ENCODE data around the gene BAG5. TPM values are rescaled to one million over a fixed set of nuclear protein-coding genes. Genes with fewer than 3 reads are reported as not detected.

Gene BAG5
- total and polyA plus RNA-seq, 2 of the 4 experiments (the other 2 are of a cell fraction), result 6.7 to 22.2 TPM

DNA sequence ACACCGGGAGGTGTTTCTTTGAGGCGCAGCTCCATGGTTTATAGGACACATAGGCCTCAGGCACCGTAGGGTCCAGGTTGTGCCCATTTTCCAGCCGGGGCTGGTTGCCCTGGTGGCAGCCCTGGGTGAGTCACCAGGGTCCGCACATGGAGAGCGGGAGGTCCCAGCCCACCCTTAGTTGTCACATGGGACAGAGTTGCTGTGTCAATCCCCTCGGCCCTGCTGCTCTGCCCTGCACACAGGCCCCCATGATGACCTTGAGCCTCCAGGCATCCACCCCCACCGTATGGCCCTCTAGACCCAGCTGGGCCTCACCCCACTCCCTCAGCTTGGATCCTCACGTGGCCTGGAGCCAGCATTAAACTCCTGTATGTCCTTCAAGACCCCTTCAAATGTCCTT, 25.8 kb downstream of the BAG5 start:
- no TSS peak for BruUV-seq (replicated peaks)
- Histone ChIP-seq H3K23ac (ENCODE audit: low read depth, low read length) (no peak overlapping the region), H4K20me1 (ENCODE audit: insufficient read depth, low read length) (peaks cover 5% of the 10 kb centered on the region; the same call in 1 of the 2 replicates), H3K4ac (ENCODE audit: low read depth, low read length) (no peak overlapping the region), H2AFZ (replicated peaks; ENCODE audit: low read length, poor library complexity) (no peak overlapping the region), H4K5ac (ENCODE audit: low read depth, low read length) (no peak overlapping the region), H2BK15ac (ENCODE audit: low read depth, low read length) (no peak overlapping the region), H3K14ac (replicated peaks; ENCODE audit: low read depth, low read length) (no peak overlapping the region), H3K4me1 (ENCODE audit: control insufficient read depth, insufficient read depth, low read length) (peaks cover 15% of the 10 kb centered on the region), H2BK20ac (ENCODE audit: low read depth, low read length) (no peak overlapping the region), H3K18ac (ENCODE audit: low read depth, low read length) (no peak overlapping the region), H3K27me3 (ENCODE audit: control insufficient read depth, insufficient read depth, low read length) (no peaks in the 10 kb centered on the region), H3K79me1 (ENCODE audit: low read depth in 1 of 2, low read length in 2 of 2) (peaks cover 0 to 9% of the 10 kb centered on the region in 2 experiments; a peak in 1 of 4 replicates), H2AK5ac (ENCODE audit: low read depth, low read length) (peak overlapping the region; percentile 43; the same call in 1 of the 2 replicates), H3K36me3 (ENCODE audit: control insufficient read depth, insufficient read depth, low read length) (peaks cover 11% of the 10 kb centered on the region; the same call in 1 of the 2 replicates), H3K9ac (ENCODE audit: low read depth, low read length) (no peak overlapping the region), H3K9me3 (ENCODE audit: control insufficient read depth, insufficient read depth, low read length) (no peaks in the 10 kb centered on the region), H4K91ac (ENCODE audit: insufficient read depth, low read depth, low read length) (no peak overlapping the region), H2AK9ac (replicated peaks; ENCODE audit: low read depth, low read length, poor library complexity) (no peak overlapping the region), H3K9me1 (ENCODE audit: insufficient read depth, low read length) (no peaks in the 10 kb centered on the region), H4K8ac (ENCODE audit: low read depth in 2 of 2, low read length in 2 of 2) (no peak overlapping the region), H3K27ac (ENCODE audit: insufficient read depth, low read length) (no peak overlapping the region; the same call in 1 of the 2 replicates), H3K56ac (ENCODE audit: extremely low read depth, insufficient read depth, low read length) (no peak overlapping the region), H2BK5ac (ENCODE audit: low read depth, low read length, poor library complexity, severe bottlenecking) (no peak overlapping the region), H2BK120ac (ENCODE audit: low read depth, low read length) (no peak overlapping the region), H3K4me3 (ENCODE audit: insufficient read depth, low read depth, low read length) (no peak overlapping the region), H3K4me2 (ENCODE audit: low read depth, low read length) (no peak overlapping the region)
- ATAC-seq (ENCODE audit: low read depth) (no peak), DNase-seq (no peak)
- intact Hi-C loops (cut with micrococcal nuclease), result no loop called here
- ChIA-PET CTCF (no interaction called here), POLR2A (ENCODE audit: unreplicated experiment) (no interaction called here)
- in situ Hi-C loops (cut with MboI; ENCODE audit: low sequenced_read_pairs), result no loop called here
- TF ChIP-seq MXI1 (IDR thresholded peaks at IDR 0.05; ENCODE audit: borderline replicate concordance, low read depth, low read length) (no peak), RAD21 (IDR thresholded peaks at IDR 0.05; ENCODE audit: low read length) (no peak), MAZ (IDR thresholded peaks at IDR 0.05; ENCODE audit: borderline replicate concordance, low read depth, low read length) (no peak), MAFK (IDR thresholded peaks at IDR 0.05; ENCODE audit: low read depth, low read length) (no peak), FOS (IDR thresholded peaks at IDR 0.05; ENCODE audit: low read depth, low read length) (no peak), CHD1 (IDR thresholded peaks at IDR 0.05; ENCODE audit: low read depth, low read length) (no peak), RCOR1 (IDR thresholded peaks at IDR 0.05; ENCODE audit: insufficient replicate concordance, low read length) (no peak), NFE2L2 (IDR thresholded peaks at IDR 0.05; ENCODE audit: low read depth, low read length) (no peak), SMC3 (IDR thresholded peaks at IDR 0.05; ENCODE audit: low read depth, low read length) (no peak), CEBPB (IDR thresholded peaks at IDR 0.05; ENCODE audit: low read depth, low read length) (no peak), POLR2A (IDR thresholded peaks at IDR 0.05; ENCODE audit: low read depth, low read length) (no peak), RFX5 (IDR thresholded peaks at IDR 0.05; ENCODE audit: low read depth, low read length) (no peak), BHLHE40 (IDR thresholded peaks at IDR 0.05; ENCODE audit: low read depth, low read length) (no peak)
- TF ChIP-seq, protein P1, sequence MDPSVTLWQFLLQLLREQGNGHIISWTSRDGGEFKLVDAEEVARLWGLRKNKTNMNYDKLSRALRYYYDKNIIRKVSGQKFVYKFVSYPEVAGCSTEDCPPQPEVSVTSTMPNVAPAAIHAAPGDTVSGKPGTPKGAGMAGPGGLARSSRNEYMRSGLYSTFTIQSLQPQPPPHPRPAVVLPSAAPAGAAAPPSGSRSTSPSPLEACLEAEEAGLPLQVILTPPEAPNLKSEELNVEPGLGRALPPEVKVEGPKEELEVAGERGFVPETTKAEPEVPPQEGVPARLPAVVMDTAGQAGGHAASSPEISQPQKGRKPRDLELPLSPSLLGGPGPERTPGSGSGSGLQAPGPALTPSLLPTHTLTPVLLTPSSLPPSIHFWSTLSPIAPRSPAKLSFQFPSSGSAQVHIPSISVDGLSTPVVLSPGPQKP (IDR thresholded peaks at IDR 0.05; ENCODE audit: borderline replicate concordance, low read depth, low read length), result no peak
- TF ChIP-seq, protein P2, sequence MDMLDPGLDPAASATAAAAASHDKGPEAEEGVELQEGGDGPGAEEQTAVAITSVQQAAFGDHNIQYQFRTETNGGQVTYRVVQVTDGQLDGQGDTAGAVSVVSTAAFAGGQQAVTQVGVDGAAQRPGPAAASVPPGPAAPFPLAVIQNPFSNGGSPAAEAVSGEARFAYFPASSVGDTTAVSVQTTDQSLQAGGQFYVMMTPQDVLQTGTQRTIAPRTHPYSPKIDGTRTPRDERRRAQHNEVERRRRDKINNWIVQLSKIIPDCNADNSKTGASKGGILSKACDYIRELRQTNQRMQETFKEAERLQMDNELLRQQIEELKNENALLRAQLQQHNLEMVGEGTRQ (IDR thresholded peaks at IDR 0.05; ENCODE audit: low read depth, low read length), result no peak
- TF ChIP-seq, protein P3, sequence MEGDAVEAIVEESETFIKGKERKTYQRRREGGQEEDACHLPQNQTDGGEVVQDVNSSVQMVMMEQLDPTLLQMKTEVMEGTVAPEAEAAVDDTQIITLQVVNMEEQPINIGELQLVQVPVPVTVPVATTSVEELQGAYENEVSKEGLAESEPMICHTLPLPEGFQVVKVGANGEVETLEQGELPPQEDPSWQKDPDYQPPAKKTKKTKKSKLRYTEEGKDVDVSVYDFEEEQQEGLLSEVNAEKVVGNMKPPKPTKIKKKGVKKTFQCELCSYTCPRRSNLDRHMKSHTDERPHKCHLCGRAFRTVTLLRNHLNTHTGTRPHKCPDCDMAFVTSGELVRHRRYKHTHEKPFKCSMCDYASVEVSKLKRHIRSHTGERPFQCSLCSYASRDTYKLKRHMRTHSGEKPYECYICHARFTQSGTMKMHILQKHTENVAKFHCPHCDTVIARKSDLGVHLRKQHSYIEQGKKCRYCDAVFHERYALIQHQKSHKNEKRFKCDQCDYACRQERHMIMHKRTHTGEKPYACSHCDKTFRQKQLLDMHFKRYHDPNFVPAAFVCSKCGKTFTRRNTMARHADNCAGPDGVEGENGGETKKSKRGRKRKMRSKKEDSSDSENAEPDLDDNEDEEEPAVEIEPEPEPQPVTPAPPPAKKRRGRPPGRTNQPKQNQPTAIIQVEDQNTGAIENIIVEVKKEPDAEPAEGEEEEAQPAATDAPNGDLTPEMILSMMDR (conservative IDR thresholded peaks at IDR 0.05; ENCODE audit: low read depth, low read length), result no peak
- 59% methylated on average over 7 of the region's 9 CpGs; no CpG with 5 or more reads in 1 of the 2 experiments for WGBS, 2 experiments (ENCODE audit: extremely low coverage in 2 of 2, insufficient read length in 1 of 2)
- dilution Hi-C loops (cut with HindIII; ENCODE audit: low sequenced_read_pairs, unreplicated experiment), result no loop called here
